NB4 (cell line): ENCODE results near the gene TSPAN16.

ENCODE experiments used
- DNase-seq: peaks from one replicate; pipeline ENCODE4 v3.0.0; 2010; ENCODE audit warnings: low read depth
- H3K4me3 ChIP-seq: one replicate; pipeline ENCODE4 v1.5.1; 2011; ENCODE audit warnings: mild to moderate bottlenecking, low read depth, low read length, moderate library complexity
- MAX ChIP-seq: IDR thresholded peaks from 2 replicates; pipeline ENCODE4 v1.6.1; 2011; ENCODE audit warnings: low read depth, low read length
- MYC ChIP-seq: IDR thresholded peaks from 2 replicates; pipeline ENCODE4 v1.6.1; 2011; ENCODE audit warnings: low read depth, low read length
- POLR2A ChIP-seq: IDR thresholded peaks from 2 replicates; pipeline ENCODE4 v1.6.1; 2011; ENCODE audit warnings: mild to moderate bottlenecking; ENCODE audit not compliant: insufficient read length; ENCODE audit errors: extremely low read depth
- TF ChIP-seq, protein P1 (sequence below): IDR thresholded peaks from one replicate; pipeline ENCODE4 v1.5.1; 2012; ENCODE audit warnings: low read depth, low read length

TSPAN16 gene

DNA sequence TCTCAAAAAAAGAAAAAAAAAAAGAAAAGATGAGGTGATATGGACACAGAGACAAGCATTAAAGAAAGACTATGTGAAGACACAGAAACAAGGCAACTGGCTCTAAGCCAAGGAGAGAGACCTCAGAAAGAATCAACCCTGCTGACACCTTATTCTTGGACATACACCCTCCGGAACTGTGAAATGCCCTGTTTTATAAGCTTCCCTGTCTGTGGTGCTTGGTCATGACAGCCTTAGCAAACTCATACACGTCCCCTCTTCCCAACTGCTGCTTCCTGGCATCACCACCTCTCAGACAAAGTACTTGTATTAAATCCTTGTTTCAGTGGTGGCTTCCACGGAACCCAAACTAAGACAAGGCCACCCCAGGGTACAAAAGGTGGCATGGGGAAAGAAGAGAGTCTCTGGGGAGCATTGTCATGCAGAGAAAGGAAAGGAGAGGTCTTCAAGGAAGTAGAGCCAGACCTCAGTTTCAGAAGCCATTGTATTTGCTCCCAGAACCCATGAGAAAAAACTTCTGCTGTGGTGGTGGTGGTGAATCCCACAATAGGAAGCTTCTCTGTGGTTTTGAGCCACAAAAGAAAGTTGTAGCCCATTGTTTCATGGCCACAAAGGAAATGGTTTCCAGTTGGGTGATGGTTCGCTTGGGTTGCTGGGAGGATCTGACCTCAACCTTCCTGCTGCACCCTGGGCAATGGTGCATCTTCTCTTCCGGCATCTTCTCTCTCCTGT lies 16.3 kb upstream of the TSPAN16 start:
- H3K4me3 ChIP-seq: peak overlapping the region; percentile 42
- peak; percentile 23; the same call in 1 of the 2 replicates for TF ChIP-seq MAX
- TF ChIP-seq, protein P1, sequence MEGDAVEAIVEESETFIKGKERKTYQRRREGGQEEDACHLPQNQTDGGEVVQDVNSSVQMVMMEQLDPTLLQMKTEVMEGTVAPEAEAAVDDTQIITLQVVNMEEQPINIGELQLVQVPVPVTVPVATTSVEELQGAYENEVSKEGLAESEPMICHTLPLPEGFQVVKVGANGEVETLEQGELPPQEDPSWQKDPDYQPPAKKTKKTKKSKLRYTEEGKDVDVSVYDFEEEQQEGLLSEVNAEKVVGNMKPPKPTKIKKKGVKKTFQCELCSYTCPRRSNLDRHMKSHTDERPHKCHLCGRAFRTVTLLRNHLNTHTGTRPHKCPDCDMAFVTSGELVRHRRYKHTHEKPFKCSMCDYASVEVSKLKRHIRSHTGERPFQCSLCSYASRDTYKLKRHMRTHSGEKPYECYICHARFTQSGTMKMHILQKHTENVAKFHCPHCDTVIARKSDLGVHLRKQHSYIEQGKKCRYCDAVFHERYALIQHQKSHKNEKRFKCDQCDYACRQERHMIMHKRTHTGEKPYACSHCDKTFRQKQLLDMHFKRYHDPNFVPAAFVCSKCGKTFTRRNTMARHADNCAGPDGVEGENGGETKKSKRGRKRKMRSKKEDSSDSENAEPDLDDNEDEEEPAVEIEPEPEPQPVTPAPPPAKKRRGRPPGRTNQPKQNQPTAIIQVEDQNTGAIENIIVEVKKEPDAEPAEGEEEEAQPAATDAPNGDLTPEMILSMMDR: no peak
- TF ChIP-seq MYC: peak; percentile 36; the same call in 1 of the 2 replicates
- peak; percentile 98 for DNase-seq

DNA sequence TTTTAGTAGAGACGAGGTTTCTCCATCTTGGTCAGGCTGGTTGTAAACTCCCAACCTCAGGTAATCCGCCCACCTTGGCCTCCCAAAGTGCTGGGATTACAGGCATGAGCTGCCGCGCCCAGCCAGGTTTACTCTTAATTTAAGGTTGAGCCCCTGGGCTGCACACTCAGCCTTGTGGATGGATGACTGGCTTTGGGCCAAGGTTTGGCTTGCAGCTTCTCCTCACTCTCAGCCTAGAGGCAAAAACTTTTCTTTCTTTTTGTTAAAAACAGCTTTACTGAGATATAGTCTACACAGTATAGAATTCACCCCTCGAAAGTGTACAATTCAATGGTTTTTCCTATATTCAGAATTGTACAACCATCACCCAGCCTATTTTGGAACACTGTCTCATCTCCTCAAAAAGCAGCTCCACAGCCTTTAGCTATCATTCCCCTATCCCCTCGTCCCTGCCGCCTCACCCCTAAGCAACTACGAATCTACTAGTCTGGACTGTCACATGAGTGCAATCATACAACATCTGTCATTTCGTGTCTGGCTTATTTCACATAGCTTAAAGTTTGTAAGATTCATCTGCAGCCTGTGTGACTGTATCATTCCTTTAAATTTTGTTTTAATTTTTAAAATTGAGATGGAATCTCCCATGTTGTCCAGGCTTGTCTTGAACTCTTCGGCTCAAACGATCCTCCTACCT lies 14.5 kb upstream of the TSPAN16 start:
- no peak for DNase-seq
- TF ChIP-seq POLR2A (no peak), MAX (no peak), MYC (no peak)
- TF ChIP-seq, protein P1: no peak
- H3K4me3 ChIP-seq: no peak overlapping the region

DNA sequence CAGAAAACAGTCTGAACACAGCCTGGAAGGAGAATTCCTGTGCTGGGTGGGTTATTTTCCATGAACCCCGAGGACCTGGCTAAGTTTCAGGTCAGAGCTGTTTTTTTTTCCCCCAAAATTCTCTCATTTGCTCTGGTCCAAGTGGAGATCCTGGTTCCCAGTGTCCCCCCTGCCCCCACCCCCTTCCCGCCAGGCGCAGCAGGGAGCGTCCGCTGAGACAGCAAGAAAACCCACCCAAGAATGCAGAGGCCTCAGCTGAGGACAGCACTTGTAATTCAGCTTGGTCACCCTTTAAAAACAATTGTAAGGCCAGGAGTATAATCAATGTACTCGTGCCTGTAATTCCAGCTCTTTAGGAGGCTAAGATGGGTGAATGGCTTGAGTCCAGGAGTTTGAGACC lies 11.4 kb upstream of the TSPAN16 start:
- no peak overlapping the region for H3K4me3 ChIP-seq
- TF ChIP-seq MYC (no peak), POLR2A (no peak), MAX (no peak)
- no peak for DNase-seq

DNA sequence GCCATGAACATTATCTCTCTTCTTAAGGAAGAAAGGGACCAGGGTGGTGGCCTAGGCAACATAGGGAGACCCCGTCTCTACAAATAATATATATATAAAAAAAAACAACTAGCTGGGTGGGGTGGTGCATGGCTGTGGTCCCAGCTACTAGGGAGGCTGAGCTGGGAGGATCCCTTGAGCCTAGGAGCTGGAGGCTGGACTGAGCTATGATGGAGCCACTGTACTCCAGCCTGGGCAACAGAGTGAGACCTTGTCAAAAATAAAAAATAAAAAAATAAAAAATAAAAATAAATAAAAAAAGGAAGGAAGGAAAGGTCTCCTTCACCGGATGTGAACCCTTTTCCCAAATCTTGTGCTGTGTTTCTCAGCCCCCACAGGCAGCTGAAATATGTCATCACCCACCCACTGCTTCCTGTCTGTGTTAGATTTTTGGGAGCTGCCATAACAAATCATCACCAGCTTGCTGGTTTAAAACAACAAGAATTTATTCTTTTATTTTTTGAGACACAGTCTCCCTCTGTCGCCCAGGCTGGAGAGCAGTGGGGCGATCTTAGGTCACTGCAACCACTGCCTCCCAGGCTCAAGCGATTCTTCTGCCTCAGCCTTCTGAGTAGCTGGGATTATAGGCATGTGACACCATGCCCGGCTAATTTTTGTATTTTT lies 9.5 kb upstream of the TSPAN16 start:
- H3K4me3 ChIP-seq: no peak overlapping the region
- TF ChIP-seq MAX: no peak
- TF ChIP-seq, protein P1: no peak
- peak; percentile 32 for DNase-seq

GRCh38 chr19:11288349-11288748 lies 7.6 kb upstream of the TSPAN16 start:
- DNase-seq: peak; percentile 43
- no peak overlapping the region for H3K4me3 ChIP-seq
- TF ChIP-seq POLR2A: no peak
- no peak for TF ChIP-seq MAX
- TF ChIP-seq MYC: no peak
- TF ChIP-seq, protein P1: peak; percentile 47

DNA sequence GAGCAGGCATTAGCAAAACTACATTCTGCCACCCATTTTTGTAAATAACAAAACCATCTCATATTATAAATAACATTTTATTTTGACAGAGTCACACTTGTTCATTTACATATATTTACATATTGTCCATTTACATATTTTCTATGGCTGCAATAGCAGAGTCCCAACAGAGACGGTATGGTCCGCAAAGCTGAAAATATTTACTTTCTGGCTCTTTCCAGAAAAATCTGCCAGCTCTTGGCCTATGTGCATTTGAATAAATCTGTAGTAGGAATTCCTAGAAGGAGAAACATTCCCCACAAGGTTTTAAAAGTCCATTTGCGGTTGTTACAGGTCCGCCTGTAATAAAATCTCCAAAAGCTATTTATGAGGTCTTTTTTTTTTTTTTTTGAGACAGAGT lies 5.7 kb upstream of the TSPAN16 start:
- DNase-seq: no peak
- TF ChIP-seq MYC (no peak), MAX (no peak), POLR2A (no peak)
- TF ChIP-seq, protein P1: no peak

More for the DNA sequence above, 5.7 kb upstream of the TSPAN16 start:
- no peak overlapping the region for H3K4me3 ChIP-seq
